Islet precursor cell (in vitro differentiated cells): Measurements from ENCODE around the gene SLX9.
"Not testable (repeated sequence)": the region's sequence is repeated elsewhere in the genome, so short reads cannot be mapped to it uniquely, and the experiment has no call there.

ENCODE experiments used
- DNase-seq: peaks from one replicate; pipeline ENCODE4 v3.0.0-alpha.2; 2018

SLX9 gene

DNA sequence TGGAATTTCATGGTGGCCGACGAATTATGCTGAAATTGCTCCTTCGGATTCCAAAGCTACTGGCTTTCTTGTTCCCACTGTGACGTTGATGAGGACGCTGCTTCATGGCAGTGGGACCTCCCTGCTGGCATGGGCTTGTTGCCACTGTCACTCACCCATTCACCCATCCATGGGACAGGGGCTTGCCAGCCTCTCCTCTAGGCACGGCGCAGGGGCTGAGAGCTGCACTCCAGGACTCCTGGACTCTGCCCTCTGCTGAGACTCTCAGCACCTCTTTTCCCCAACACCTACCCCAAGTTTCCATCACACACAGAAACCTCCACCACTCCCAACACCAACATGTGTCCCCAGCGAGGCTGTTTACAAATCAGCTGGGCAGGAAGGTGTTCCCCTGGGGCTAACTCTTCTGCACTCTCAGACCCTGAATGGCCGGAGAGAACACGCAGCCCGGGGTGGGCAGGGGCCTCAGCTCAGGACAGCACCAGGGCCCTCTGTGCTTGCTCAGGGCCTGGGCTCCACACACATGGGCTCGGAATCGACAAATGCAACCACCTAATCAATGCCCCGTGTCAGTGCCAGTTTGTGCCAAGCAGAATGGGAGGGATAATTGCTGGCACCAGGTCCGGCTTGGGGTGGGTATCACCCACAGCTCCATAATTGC, 22.3 kb upstream of the SLX9 start:
- DNase-seq: no peak

DNA sequence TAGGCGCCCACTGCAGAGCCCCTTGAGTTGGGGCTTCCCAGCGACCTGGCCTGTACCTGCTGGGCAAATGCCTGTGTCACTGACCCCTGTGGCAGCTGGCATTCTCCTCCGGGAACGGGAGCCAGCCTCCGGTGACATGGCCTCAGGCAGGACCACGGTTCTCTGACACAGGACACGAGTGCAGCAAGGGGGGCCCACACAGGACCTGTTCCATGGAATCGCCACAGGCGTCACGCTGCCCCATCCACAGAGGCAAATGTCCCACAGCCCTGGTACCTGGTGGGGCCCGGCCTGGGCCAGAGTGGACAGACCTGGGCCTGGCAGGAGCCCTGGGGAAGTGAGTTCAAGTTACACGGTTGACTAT, 21.7 kb upstream of the SLX9 start:
- DNase-seq: no peak

DNA sequence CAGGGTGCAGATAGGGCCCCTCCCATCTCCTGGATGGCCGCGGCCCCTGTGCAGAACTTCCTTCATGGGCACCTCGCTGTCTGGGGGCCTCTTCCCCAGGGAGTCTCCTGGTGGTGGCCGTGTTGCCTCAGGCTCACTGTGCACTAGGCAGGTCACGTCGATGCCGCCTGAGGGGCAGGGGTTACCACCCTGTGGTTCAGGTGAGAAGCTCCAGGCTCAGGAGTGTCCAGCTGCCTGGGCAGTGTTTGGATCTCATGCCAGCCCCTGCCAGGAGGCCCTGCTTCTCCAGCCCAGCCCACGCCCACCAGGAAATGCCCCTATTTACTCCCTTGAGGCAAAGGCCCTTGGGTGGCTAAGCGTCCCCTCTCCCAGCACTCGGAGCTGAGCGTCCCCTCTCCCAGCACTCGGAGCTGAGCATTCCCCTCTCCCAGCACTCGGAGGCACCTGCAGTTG, 21.2 kb upstream of the SLX9 start:
- DNase-seq: no peak

DNA sequence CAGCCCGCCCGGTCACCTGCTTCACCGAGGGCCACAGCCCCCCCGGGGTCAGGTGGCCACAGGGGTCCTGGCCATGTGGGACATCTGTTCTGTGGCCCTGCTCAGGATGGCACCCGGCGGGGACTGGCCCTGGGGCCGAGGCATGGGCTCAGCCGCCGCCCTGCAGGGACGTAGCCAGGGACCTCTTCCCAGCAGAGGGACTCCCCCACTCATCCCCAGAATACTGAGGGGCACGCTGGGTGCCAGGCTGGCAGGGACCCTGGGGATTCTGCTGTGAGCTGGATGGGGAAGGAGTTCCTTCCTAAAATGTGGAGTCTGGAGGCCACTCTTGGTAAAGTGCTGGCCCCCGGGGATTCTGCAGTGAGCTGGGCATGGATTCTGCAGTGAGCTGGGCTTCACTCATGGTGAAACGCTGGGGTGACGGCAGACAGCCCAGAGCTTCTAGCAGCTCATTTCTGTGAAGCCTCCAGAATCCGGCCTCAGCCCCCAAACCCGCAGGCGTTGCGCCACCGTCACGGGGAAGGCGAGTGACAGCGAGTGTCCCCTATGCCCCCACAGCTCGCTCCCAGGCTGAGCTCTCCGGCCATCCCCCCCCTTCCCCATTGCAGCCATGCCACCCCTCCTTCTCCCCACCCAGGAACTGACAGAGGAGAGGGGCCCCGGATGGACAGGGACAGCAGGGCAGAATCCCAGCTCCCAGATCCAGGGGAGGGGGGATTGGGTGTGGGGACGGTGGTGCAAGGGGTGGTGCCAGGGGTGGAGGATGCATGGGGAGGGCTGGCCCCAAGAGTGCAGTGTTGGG, 20.5 kb upstream of the SLX9 start:
- no peak for DNase-seq

DNA sequence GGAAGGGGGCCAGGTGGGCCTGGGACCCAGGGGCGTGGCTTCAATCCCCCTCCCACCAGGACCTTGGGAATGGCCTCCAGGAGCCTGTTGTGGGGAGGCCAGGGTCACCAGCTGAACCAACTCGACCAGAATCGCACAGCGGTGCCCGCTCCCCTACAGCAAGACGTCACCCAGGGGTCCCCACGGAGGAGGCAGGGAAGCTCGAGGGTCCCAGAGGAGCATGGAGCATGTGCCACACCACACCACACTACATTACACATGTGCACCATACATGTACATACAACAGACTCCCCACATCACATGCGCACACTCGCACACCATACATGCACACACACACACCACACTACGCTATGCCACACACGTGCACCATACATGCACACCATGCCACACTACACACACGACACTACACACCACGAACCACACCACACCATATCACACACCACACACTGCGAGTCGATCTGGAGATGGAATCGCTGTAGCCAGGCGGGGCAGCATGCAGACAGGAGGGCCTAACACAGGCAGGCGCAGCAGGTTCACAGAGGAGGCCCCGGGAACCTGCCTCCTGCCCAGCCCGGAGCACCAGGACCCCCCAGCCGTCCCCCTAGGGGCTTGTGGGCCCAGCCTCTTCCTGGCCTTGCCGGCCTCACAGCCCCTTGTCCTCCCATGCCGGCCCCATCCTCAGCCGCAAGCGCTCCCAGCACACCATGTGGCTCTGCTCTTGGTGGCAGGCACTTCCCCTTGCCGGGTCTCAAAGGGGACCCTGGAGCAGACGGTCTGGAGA, 19.7 kb upstream of the SLX9 start:
- DNase-seq: no peak

DNA sequence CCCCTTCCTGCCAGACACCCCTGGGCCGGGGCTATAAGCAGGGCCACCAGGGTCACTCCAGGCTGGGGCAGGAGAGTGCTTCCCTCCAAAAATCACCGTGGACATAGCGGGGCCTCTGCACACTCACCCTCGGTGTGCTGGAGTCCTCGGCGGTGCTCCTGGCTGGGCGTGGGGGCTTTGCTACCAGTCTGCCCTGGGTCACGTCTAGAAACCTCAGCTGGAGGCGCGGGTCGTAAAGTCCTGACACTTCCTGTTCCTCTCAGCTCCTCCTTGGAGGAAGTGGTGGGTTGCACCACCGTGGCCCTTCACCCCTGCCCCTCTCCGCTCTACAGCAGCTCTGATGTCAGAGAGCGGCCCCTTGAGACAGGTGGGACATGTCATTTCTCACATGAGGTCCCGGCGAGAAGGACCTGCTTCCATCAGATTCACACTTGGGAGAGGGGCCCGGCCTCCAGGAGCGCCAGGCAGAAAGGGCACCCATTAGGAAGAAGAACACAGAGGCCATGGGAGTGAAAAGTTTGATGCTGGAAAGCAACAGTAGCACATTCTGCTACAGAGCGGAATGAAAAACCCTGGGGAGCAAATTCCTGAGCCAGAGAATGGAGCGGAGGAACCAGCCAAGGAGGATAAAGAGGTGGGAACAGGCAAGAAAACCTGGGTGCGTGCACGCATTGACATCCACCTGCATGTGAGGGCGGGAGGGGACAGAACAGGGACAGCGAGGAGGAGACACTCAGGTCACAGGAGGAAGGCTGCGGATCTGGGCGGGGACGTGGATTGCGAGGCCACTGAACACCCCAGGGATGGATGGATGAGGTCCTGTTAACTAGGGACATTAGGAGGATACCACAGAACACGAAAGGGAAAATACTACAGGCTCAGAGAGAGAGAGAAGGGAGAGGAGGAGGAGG, 18.9 kb upstream of the SLX9 start, which contains the start of gene ITGB2:
Gene ITGB2 (minus strand): TSS at position 206 of the 911 bp plus-strand sequence. CDS start 10,117 bp downstream, outside the sequence.
- no peak for DNase-seq

DNA sequence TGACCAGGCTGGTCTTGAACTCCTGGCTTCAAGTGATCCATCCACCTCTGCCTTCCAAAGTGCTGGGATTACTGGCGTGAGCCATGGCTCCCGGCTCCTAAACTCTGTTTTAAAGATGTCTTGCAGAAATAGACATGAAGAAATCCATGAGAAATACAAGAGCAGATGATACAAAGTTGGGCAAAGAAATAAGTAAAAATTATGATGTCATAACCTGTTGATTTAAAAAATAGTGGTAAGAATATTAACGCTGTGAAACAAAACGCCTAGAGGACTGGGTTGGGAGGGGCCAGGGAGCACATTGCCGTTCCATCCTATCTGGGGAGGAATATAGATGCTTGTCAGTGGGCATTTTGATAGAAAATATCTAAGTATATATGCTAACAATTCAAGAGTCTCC, 17.9 kb upstream of the SLX9 start:
- DNase-seq: no peak

DNA sequence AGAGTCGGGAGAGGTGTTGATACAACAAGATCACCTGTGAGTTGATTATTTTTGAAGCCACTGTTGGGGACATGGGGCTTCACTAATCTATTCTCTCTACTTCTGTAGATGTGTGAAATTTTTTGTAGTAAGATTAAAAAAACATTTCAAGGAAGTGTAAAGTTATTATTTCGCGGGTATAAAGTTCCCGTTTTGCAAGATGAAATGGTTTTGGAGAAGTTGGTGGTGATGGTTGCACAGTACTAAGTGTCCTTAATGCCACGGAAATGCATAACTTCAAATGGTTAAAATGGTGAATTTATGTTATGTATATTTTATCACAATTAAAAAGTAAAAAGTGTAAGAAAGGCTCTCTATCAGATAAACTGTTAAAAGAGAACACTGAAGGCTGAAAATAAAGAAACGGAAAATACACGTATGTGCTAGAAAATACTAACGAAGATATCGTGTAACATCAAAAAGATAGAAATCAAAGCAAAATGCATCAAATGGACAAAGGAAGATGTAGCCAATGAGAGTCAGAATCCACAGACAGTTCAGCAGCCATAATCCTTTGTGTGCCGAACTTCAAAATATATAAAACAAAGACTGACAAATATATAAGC, 16.2 kb upstream of the SLX9 start:
- no peak for DNase-seq

DNA sequence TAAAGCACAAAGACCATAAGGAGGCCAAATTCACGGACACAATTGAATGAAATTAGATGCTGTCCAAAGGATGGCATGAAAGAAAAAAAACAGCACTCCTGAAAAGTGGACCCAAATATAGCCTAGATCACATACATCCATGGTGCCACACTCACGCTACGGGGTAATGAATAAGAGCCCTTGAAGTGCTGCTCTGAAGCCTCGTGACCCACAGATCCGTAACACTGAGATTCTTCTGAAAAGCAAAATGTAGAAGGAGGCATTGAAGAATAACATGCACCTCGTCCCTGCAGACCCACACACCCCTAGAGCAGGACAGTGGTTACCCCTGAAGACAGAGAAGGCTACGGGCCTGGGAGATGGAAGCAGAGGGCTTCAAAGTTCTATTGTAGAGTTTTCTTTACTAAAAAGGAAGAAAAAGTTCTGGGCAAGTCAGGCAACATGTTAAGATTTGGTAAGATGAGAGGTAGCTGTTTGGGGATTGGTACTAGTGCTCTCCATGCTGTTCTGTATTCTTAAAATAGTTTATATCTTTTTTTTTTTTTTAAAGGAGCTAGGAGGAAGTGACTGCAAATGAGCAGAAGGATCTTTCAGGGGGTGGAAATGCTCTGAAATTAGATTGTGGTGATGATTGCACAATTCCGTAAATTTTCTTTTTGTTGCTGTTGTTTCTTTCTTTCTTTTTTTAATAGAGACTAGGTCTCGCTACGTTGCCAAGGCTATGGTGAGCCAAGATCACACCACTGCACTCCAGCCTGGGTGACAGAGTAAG, 15.0 kb upstream of the SLX9 start:
- DNase-seq: no peak

DNA sequence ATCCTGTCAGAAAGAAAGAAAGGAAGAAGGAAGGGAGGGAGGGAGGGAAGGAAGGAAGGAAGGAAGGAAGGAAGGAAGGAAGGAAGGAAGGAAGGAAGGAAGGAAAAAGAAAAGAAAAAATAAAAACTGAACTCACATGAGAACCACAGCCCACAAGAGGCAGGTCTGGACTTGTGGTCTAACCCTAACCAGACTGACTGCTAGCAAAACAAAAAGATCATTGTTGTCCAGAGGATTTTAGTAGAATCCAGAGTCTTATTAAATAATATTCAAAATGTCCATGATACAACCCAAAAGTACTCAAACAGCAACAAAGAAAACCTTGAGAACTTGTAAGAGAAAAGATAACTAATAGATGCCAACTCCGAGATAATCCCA, 14.5 kb upstream of the SLX9 start:
- DNase-seq: no peak

DNA sequence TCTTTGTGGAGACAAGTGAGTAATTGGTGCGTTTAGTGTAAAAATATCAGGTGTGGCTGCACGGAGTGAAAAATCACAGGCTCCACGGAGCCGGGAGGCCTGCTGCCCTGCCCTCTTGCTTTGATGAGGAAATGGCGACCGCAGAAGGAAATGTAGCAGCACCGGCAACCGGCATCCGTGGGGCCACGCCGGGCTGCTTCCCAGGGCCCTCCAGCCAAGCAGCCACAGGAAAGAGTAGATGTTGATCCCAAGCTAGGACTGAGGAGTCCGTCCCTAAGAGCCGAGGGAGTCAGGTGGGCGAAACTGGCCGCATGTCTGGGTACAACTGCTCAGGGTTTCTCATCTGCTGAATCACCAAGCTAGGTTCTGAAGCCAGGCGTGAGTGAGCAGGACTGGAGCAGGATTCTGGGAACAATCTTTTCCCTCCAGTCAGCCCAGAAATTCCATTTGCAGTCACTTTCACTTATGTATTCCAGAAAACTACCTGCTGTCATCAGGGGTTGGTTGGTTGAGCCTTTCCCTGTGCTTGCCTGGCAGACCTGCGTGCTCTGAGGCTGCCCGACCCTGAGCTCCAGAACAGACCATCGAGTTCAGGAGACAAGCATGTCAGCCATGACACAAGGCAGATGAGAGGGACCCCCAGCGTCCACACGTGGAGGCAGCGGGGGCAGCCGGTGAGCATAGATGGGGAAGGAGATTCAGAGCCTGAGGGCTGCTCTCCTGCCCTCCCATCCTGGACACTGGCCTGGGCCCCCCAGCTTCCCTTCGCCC, 13.3 kb upstream of the SLX9 start:
- no peak for DNase-seq

DNA sequence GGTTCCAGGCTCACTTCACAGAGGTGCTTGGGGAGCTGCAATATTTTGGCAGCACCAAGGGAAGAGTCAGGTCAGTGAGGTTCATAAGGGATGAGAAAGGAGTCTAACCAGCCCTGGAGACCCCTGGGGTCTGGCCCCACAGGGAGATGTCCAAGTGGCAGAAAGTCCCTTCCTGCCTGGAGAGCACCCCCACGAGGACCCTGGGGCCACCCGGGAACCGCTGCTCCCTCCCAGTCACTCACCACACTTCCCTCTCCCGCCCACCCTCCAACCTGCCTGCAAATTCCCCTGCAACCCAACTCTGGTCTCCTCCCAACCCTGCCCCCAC, 12.6 kb upstream of the SLX9 start:
- no peak for DNase-seq

DNA sequence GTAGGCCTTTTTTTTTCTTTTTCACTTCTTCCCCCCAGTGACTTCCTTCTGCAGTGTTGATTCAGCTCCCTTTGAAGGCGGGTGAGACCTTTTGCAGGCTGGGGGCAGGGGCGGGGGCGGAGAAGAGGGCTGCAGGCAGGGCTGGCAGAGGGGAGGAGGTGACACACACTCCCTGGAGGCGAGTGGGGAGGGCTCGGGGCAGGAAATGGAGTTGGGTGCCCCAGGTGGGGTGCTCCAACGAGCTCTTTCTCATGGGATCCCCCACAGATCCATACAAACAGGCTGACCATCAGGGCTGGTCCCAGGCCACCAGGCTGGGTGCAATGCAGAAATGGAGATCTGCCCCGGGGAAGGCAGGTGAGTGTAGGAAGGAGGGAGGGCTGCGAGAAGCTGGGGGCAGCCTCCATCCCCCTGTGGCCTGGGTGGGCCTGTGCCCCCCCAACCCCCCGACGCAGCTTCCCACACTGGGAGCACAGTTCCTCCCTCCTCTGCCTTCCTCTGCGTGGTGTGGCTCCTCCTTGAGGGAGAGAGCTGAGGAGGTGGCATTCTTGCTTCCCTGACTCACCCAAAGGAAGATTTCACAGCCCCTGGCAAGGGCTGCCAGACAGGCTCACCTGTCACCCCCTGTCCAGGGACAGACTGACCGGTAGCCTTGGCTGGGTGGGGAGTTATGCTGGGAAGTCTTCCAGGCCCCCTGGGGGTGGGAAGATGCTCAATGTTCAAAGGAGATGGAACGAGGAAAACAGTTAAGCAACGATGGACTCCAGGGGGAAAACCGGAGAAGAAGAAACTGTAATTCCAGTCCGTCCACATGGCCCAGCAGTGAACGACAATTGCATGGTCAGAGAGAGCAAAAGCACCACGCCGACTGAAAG, 12.0 kb upstream of the SLX9 start:
- peak; percentile 93 for DNase-seq

DNA sequence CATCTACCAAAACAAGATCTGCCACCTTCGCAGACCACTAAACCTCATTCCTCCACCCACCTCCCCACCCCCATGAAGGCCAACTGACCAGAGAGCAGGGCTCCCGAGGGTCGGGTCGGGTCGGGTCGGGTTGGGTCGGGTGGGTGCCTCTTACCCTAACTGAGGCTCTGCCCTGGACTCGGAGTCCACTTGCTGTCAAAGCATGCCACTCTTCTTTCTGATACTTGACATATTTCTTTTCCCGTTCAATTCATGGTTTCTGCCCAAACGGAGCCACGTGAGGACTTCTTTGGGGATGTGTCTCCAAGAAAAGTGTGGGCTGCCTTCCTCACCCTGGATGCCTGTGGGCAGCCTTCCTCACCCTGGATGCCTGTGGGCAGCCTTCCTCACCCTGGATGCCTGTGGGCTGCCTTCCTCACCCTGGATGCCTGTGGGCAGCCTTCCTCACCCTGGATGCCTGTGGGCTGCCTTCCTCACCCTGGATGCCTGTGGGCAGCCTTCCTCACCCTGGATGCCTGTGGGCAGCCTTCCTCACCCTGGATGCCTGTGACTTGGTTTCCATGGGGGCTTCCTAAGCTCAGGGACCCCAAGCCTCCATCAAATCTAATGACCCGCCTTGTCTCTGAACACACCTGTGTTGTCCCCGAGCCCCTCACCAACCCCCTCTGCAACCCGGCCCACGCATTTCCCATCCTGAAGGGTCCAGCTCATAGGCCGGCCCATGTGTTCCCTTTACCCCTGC, 11.2 kb upstream of the SLX9 start:
- not testable (repeated sequence) for DNase-seq

DNA sequence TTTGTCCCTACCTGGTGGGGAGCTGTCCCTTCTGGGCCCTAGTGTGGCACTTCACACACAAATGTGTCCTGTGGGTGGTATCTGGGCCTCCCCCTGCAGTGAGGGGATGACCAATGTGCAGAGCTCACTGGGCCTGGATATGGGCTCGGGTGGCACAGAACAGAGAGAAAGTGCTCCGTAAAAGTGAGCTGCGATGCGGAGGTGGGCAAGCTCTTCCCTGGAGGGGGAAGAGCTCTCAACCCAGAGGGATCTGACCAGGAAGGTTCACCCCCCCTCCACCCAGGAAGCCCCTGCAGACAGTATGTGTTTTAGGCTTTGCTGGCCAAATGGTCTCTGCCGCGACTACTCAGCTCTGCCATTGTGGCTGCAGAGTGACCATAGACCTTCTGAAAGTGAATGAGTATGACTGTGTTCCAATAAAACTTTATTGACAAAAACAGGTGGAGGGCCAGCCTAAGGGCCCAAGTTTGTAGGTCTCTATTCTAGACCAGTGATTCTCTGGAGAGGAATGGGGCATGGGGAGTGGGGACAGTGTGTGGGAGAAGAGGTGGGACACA, 10.5 kb upstream of the SLX9 start:
- DNase-seq: no peak

DNA sequence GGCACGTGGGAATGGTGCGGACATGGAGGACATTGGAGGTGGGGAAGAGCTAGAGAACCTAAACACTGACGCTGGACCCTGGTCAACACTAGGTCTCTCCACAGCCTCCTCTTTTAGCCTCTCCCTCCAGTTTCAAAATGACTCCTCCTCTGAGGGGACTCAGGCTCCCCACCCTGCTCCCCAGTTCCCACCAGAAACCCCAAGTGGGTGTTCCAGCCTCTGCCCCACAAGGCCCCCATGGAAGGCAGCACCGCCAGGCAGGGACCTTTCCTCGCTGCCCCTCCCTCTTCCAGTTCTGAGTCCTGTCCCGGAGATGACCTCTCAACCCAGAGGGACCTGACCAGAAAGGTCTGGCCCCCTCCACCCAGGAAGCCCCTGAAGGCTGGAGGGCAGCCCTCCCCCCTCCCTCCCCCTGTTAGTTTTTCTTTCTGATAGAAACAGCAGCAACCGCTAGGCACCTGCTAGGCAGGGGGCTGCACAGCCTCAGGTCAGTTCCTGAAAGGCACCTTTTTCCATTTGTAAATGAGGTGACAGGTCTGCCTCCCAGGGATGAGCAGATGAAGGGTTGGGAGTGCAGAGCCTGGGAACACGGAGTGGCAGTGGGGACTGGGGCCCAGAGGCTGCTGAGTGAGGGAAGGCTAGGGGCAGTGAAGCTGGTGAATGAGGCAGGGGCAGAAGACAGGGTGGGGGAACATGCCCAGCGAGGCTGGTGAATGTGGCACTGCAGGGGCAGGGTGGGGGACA, 9.9 kb upstream of the SLX9 start:
- DNase-seq: no peak

DNA sequence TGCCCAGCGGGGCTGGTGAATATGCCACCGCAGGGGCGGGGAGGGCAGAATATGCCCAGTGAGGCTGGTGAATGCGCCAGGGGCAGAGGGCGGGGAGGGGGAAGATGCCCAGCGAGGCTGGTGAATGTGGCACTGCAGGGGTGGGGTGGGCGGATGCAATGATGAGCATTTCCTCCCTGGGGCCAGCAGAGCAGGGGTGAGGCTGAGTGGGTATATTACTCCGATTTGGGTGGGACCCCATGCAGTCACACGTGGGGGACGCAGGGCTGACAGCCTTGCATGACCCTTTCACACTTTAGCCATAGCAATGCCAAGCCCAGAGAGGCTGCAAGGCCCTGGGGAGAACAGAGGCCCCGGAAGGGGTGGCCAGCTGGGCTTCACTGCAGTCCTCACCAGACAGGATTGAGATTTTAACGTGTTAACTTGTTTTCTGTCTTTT, 9.3 kb upstream of the SLX9 start:
- DNase-seq: no peak

DNA sequence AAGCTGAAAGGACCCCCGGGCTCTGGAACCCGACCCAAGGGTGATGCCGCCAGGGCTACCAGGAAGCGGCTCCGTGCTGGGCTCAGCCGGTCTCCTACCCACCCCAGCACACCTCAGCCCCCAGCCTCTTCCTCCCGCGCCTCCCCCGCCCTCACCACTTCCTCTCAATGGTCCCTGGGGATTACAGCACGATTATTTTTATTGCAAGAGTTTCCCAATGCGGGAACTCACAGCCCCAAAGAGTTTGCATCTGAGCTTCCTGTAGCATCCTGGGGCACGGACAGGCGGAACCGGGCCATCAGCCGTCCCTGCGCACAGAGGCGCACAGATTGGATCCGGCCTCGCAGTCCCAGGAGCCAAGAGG, 8.7 kb upstream of the SLX9 start:
- DNase-seq: no peak
